Neuronal stem cell (in vitro differentiated cells): ENCODE results near the gene ST3GAL4.

Source experiments
- DNase-seq: peaks from one replicate; pipeline ENCODE4 v3.0.0-alpha.2; 2013; ENCODE audit warnings: low spot score
- H2AFZ ChIP-seq: one replicate; pipeline ENCODE4 v1.6.1; 2013; ENCODE audit warnings: mild to moderate bottlenecking, low read length, inconsistent platforms
- H2AK5ac ChIP-seq: 2 replicates; pipeline ENCODE4 v1.6.1; 2013; ENCODE audit warnings: low read depth, mild to moderate bottlenecking, inconsistent platforms, low read length, moderate library complexity, mixed read lengths
- H2BK120ac ChIP-seq: 2 replicates; pipeline ENCODE4 v1.6.1; 2013; ENCODE audit warnings: low read depth, mild to moderate bottlenecking, inconsistent platforms, low read length, moderate library complexity, mixed read lengths
- H2BK12ac ChIP-seq: one replicate; pipeline ENCODE4 v1.6.1; 2013; ENCODE audit warnings: low read length, inconsistent platforms
- H2BK15ac ChIP-seq: 2 replicates; pipeline ENCODE4 v1.6.1; 2013; ENCODE audit warnings: mild to moderate bottlenecking, low read length, inconsistent platforms, mixed read lengths
- H2BK5ac ChIP-seq: one replicate; pipeline ENCODE4 v1.6.1; 2013; ENCODE audit warnings: inconsistent platforms, mild to moderate bottlenecking, low read length, moderate library complexity
- H3K14ac ChIP-seq: one replicate; pipeline ENCODE4 v1.6.1; 2013; ENCODE audit warnings: low read length, inconsistent platforms
- H3K18ac ChIP-seq: 2 replicates; pipeline ENCODE4 v1.6.1; 2013; ENCODE audit warnings: low read length, inconsistent platforms
- H3K23ac ChIP-seq: 2 replicates; pipeline ENCODE4 v1.6.1; 2013; ENCODE audit warnings: low read depth, mild to moderate bottlenecking, mixed read lengths, low read length, inconsistent platforms; ENCODE audit not compliant: poor library complexity
- H3K27ac ChIP-seq: replicated peaks from 3 replicates; pipeline ENCODE4 v1.5.1; 2013; ENCODE audit warnings: low read length, inconsistent platforms
- H3K27me3 ChIP-seq, 3 experiments: 2 replicates each; pipeline ENCODE4 v1.6.1; 2013; ENCODE audit warnings: low read length in 3 of 3, mild to moderate bottlenecking in 2 of 3, inconsistent platforms in 1 of 3, low read depth in 1 of 3, mixed read lengths in 1 of 3, moderate library complexity in 1 of 3; ENCODE audit not compliant: control insufficient read depth in 3 of 3, insufficient read depth in 3 of 3
- H3K36me3 ChIP-seq, 2 donors: replicated peaks in 1 of 2; 2 replicates each; pipeline ENCODE4 v1.6.1; 2013; ENCODE audit warnings: low read length in 2 of 2; ENCODE audit not compliant: control insufficient read depth in 2 of 2, insufficient read depth in 2 of 2
- H3K4ac ChIP-seq: 2 replicates; pipeline ENCODE4 v1.6.1; 2013; ENCODE audit warnings: inconsistent platforms, mild to moderate bottlenecking, low read length, moderate library complexity
- H3K4me1 ChIP-seq, 2 donors: 1 replicate in 1 of 2; 2 replicates in 1 of 2; pipeline ENCODE4 v1.6.1; 2013; ENCODE audit warnings: low read length in 2 of 2, low read depth in 1 of 2; ENCODE audit not compliant: control insufficient read depth in 2 of 2, insufficient read depth in 1 of 2
- H3K4me2 ChIP-seq: one replicate; pipeline ENCODE4 v1.6.1; 2013; ENCODE audit warnings: mild to moderate bottlenecking, low read length, inconsistent platforms; ENCODE audit not compliant: insufficient read depth, poor library complexity, severe bottlenecking
- H3K4me3 ChIP-seq, 2 donors: 2 replicates each; pipeline ENCODE4 v1.5.1; 2013; ENCODE audit warnings: low read length in 2 of 2, mild to moderate bottlenecking in 2 of 2, inconsistent platforms in 1 of 2, moderate library complexity in 1 of 2
- H3K79me1 ChIP-seq: one replicate; pipeline ENCODE4 v1.6.1; 2013; ENCODE audit warnings: low read depth, mild to moderate bottlenecking, inconsistent platforms, low read length, moderate library complexity
- H3K9ac ChIP-seq: one replicate; pipeline ENCODE4 v1.6.1; 2013; ENCODE audit warnings: mild to moderate bottlenecking, low read depth, low read length, inconsistent platforms; ENCODE audit not compliant: poor library complexity
- H3K9me3 ChIP-seq, 2 donors: replicated peaks in 1 of 2; 2 replicates each; pipeline versions ENCODE3 to v1.6.1; 2013; ENCODE audit warnings: low read length in 2 of 2, mild to moderate bottlenecking in 2 of 2, inconsistent platforms in 1 of 2, low read depth in 1 of 2, mixed read lengths in 1 of 2, moderate library complexity in 1 of 2; ENCODE audit not compliant: control insufficient read depth in 2 of 2, insufficient read depth in 1 of 2
- H4K8ac ChIP-seq: one replicate; pipeline ENCODE4 v1.6.1; 2013; ENCODE audit warnings: low read depth, mild to moderate bottlenecking, inconsistent platforms, low read length, moderate library complexity
- H4K91ac ChIP-seq: one replicate; pipeline ENCODE4 v1.6.1; 2013; ENCODE audit warnings: low read length, low read depth, mild to moderate bottlenecking, inconsistent platforms; ENCODE audit not compliant: poor library complexity
- WGBS, 2 donors: extraction: QIAGEN DNeasy Blood & Tissue Kit; methylation state at CpG; one replicate each; pipeline ENCODE4 v1.1.7; 2013; ENCODE audit warnings: missing lambda C conversion rate in 2 of 2, mixed read lengths in 1 of 2; ENCODE audit not compliant: insufficient read length in 2 of 2, insufficient replicate concordance in 1 of 2; ENCODE audit errors: extremely low coverage in 2 of 2; 5-methylcytosine and 5-hydroxymethylcytosine counted together

ST3GAL4 gene

DNA sequence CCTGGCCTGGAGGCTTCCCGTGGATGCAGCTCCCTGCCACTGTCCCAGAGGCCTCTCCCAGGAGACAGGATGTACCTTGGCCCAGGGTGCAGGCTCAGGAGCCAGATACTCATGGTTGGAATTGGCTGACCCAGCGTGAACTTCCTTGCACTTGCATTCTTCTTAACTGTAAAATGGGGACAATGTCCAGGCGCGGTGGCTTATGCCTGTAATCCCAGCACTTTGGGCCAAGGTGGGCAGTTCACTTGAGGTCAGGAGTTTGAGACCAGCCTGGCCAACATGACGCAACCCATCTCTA lies 20.1 kb upstream of the ST3GAL4 start:
- no peak overlapping the region for H4K91ac ChIP-seq
- no peak overlapping the region for H3K4me3 ChIP-seq
- H2BK120ac ChIP-seq: no peak overlapping the region
- H2AK5ac ChIP-seq: no peak overlapping the region
- peaks cover 3 to 40% of the 10 kb centered on the region in 2 donors for H3K36me3 ChIP-seq
- no peak overlapping the region for H2AFZ ChIP-seq
- H3K14ac ChIP-seq: no peak overlapping the region
- H3K23ac ChIP-seq: no peak overlapping the region
- H2BK15ac ChIP-seq: no peak overlapping the region
- H3K9me3 ChIP-seq: no peaks in the 10 kb centered on the region
- no peaks in the 10 kb centered on the region for H3K79me1 ChIP-seq
- H2BK12ac ChIP-seq: no peak overlapping the region
- no peak overlapping the region for H3K9ac ChIP-seq
- no peak overlapping the region for H4K8ac ChIP-seq
- H3K4ac ChIP-seq: no peak overlapping the region
- H3K18ac ChIP-seq: no peak overlapping the region
- WGBS, 2 donors: no CpG with 5 or more reads among the region's 5 CpGs
- no peak overlapping the region for H3K4me2 ChIP-seq
- H2BK5ac ChIP-seq: no peak overlapping the region
- DNase-seq: no peak
- H3K27me3 ChIP-seq: no peaks in the 10 kb centered on the region
- H3K27ac ChIP-seq: no peak overlapping the region
- peaks cover 20 to 28% of the 10 kb centered on the region in 2 donors for H3K4me1 ChIP-seq

DNA sequence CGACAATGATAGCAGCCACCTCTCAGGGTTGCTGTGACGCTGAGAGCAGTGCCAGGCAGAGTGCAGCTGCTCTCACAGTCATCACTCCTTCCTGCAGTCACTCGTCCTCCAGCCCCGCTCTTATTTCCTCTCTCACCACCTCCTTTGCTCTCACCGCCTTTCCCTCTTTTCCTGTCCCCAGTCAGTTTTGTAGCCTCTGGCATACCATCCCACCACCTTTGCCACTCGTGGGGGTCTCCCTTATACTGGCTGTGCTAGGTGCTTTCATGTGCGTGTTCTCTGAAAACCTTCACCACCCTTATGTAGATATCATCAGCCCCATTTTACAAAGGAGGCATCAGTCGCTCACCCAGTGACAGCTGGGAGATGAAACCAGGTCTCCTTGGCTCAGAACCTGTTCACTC lies 19.3 kb upstream of the ST3GAL4 start:
- no CpG with 5 or more reads among the region's 8 CpGs for WGBS, 2 donors
- no peak overlapping the region for H3K14ac ChIP-seq
- no peak overlapping the region for H2AFZ ChIP-seq
- H3K9ac ChIP-seq: no peak overlapping the region
- no peak overlapping the region for H2BK12ac ChIP-seq
- H2AK5ac ChIP-seq: no peak overlapping the region
- peaks cover 3 to 43% of the 10 kb centered on the region in 2 donors for H3K36me3 ChIP-seq
- no peak for DNase-seq
- H3K23ac ChIP-seq: no peak overlapping the region
- H3K4ac ChIP-seq: no peak overlapping the region
- H3K18ac ChIP-seq: peak overlapping the region; percentile 44
- no peak overlapping the region for H3K27ac ChIP-seq
- peaks cover 20 to 30% of the 10 kb centered on the region in 2 donors for H3K4me1 ChIP-seq
- H3K4me3 ChIP-seq: no peak overlapping the region
- H3K79me1 ChIP-seq: no peaks in the 10 kb centered on the region
- H2BK5ac ChIP-seq: no peak overlapping the region
- no peak overlapping the region for H2BK120ac ChIP-seq
- H3K9me3 ChIP-seq: no peaks in the 10 kb centered on the region
- no peak overlapping the region for H2BK15ac ChIP-seq
- H4K91ac ChIP-seq: no peak overlapping the region
- no peak overlapping the region for H3K4me2 ChIP-seq
- H3K27me3 ChIP-seq: no peaks in the 10 kb centered on the region
- H4K8ac ChIP-seq: no peak overlapping the region

DNA sequence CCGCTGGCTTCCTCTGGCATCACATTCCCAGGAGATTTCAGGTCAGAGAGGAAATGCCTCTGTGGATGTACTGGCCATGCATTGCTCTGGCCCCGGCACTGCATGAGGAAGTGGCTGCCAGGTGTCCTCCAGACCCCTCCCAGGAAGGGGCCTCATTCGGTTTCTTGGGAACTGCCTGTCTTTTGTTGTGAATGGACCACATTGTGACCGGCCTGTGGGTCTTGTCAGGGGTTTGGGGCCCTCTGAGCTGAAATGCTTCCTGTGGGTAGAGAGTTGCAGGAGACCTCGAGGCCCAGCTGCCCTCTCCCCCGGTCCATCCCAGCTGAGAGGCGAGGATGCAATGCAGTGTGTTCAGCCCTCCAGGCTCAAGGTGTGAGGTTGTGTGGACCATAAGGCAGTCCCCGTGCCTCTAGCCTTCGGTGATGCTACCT lies 18.8 kb upstream of the ST3GAL4 start:
- DNase-seq: no peak
- no peak overlapping the region for H3K27ac ChIP-seq

DNA sequence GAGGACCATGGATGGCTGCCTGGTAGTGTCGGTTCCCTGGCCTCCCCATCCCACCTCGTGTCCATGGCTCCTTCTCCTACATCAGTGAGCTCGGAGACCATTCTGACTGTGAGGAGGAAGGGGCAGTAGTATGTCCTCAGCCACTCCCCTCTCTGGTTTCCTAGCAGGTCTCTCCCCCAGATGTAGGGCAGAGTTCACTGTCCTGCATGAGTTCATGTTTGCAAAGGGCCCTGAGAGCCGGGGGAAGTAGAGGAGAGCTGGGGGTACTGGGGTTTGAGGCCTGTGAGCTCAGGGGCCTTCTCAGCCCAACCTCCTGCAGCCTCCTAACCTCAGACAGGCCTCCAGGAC lies 18.4 kb upstream of the ST3GAL4 start:
- peak overlapping the region; percentile 54 for H3K18ac ChIP-seq
- no peak overlapping the region for H3K14ac ChIP-seq
- H4K91ac ChIP-seq: no peak overlapping the region
- no peak overlapping the region for H2AK5ac ChIP-seq
- no peak overlapping the region for H3K4me2 ChIP-seq
- H3K4ac ChIP-seq: no peak overlapping the region
- no peak overlapping the region for H2BK120ac ChIP-seq
- no peak overlapping the region for H2BK5ac ChIP-seq
- peaks cover 8 to 43% of the 10 kb centered on the region in 2 donors for H3K36me3 ChIP-seq
- no peaks in the 10 kb centered on the region for H3K79me1 ChIP-seq
- peak overlapping the region; percentile 15 for H3K23ac ChIP-seq
- no peak overlapping the region for H3K27ac ChIP-seq
- H3K27me3 ChIP-seq: no peaks in the 10 kb centered on the region
- no CpG with 5 or more reads among the region's 4 CpGs for WGBS, 2 donors
- no peaks in the 10 kb centered on the region for H3K9me3 ChIP-seq
- H3K4me1 ChIP-seq: peaks cover 20 to 30% of the 10 kb centered on the region in 2 donors
- no peak for DNase-seq
- no peak overlapping the region for H3K9ac ChIP-seq
- H4K8ac ChIP-seq: peak overlapping the region; percentile 94
- no peak overlapping the region for H2BK15ac ChIP-seq
- no peak overlapping the region for H3K4me3 ChIP-seq
- H2AFZ ChIP-seq: no peak overlapping the region
- H2BK12ac ChIP-seq: no peak overlapping the region

More for the DNA sequence above, 18.8 kb upstream of the ST3GAL4 start:
- H3K14ac ChIP-seq: no peak overlapping the region
- H2AFZ ChIP-seq: no peak overlapping the region
- H3K4ac ChIP-seq: no peak overlapping the region
- peaks cover 7 to 43% of the 10 kb centered on the region in 2 donors for H3K36me3 ChIP-seq
- WGBS, 2 donors: no CpG with 5 or more reads among the region's 9 CpGs
- no peak overlapping the region for H3K9ac ChIP-seq
- H3K4me1 ChIP-seq: peaks cover 20 to 30% of the 10 kb centered on the region in 2 donors
- no peak overlapping the region for H2BK15ac ChIP-seq
- no peaks in the 10 kb centered on the region for H3K27me3 ChIP-seq
- H3K79me1 ChIP-seq: no peaks in the 10 kb centered on the region
- H3K23ac ChIP-seq: peak overlapping the region; percentile 15
- no peak overlapping the region for H2AK5ac ChIP-seq
- no peak overlapping the region for H2BK5ac ChIP-seq
- H3K9me3 ChIP-seq: no peaks in the 10 kb centered on the region
- no peak overlapping the region for H2BK120ac ChIP-seq
- no peak overlapping the region for H3K4me2 ChIP-seq
- peak overlapping the region; percentile 1 for H3K18ac ChIP-seq
- H3K4me3 ChIP-seq: no peak overlapping the region
- H4K8ac ChIP-seq: peak overlapping the region; percentile 94
- H4K91ac ChIP-seq: no peak overlapping the region
- H2BK12ac ChIP-seq: no peak overlapping the region
